Esophagus squamous epithelium (tissue), 4 donors: Measurements from ENCODE around the gene ILRUN.
"Not testable (repeated sequence)": the region's sequence is repeated elsewhere in the genome, so short reads cannot be mapped to it uniquely, and the experiment has no call there.

Experiments
- CTCF ChIP-seq, 6 experiments: fragments of 450-650 bp in 4 of 6; fragments of 200-600 bp in 2 of 6; sonication (generic) in 2 of 6; IDR thresholded peaks; one replicate each; pipeline ENCODE4 v1.5.1; 2016 to 2019; ENCODE audit warnings: antibody characterized with exemption in 6 of 6, mild to moderate bottlenecking in 4 of 6, moderate library complexity in 4 of 6
- POLR2A ChIP-seq, 4 donors: fragments of 450-650 bp; IDR thresholded peaks; one replicate each; pipeline ENCODE4 v1.6.1; 2017; ENCODE audit warnings: antibody characterized with exemption in 4 of 4, mild to moderate bottlenecking in 4 of 4, moderate library complexity in 3 of 4

- TF ChIP-seq POLR2A, CTCF (IDR thresholded peaks at IDR 0.05): not testable (repeated sequence)
Measured at GRCh38 chr6:34680313-34680712, 16.3 kb downstream of the ILRUN start.
